ENCODE data around the gene C2. TPM values are rescaled to one million over a fixed set of nuclear protein-coding genes. Genes with fewer than 3 reads are reported as not detected.

The C2 gene
- total RNA-seq, 4 donors from 2014 or later, result 2.7 to 4.9 (median 3.6) TPM

DNA sequence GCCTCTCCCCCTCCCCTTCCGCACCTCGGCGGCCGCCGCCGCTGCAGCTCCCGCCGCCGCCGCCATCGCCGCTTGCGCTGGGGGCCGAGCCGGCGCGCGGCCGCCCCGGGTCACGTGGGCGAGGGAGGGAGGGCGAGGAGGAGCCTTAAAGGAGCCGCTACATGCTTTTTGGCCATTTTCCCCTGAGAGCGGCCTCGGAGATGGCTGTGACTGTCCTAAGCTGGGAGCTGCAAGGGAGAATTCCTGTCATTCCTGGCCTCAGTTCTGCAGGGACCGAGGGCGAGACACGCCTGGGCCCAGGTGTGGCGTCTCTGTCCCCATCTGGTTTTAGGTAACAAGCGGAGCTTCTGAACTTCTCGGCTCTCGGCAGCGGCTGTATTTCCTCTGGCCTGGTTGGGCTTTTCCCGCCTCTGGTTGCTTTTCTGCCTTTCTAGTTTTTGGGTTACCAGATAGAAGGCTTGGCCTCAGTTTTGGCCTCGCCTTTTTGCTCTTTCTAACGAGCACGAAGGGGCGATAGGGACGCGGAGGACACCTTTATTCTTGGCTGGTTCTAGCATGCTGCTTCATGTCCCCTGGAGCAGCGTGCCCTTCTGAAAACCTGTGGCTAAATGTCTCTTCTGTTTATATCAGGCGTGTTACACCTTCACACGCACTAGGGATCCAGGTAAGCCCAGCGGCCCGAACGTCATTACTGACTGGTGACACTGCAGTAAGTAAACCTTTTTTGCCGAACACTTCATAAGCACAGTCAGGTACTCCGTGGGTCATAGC, 29.7 kb upstream of the C2 start, which contains the start of gene EHMT2:
TSS of gene EHMT2 (minus strand) at position 87 of the 771 bp plus-strand sequence. CDS start at position 66, 21 bp downstream.
- peaks cover 0 to 22% of the 10 kb centered on the region in 2 donors for H3K36me3 ChIP-seq
- TF ChIP-seq, protein P1, sequence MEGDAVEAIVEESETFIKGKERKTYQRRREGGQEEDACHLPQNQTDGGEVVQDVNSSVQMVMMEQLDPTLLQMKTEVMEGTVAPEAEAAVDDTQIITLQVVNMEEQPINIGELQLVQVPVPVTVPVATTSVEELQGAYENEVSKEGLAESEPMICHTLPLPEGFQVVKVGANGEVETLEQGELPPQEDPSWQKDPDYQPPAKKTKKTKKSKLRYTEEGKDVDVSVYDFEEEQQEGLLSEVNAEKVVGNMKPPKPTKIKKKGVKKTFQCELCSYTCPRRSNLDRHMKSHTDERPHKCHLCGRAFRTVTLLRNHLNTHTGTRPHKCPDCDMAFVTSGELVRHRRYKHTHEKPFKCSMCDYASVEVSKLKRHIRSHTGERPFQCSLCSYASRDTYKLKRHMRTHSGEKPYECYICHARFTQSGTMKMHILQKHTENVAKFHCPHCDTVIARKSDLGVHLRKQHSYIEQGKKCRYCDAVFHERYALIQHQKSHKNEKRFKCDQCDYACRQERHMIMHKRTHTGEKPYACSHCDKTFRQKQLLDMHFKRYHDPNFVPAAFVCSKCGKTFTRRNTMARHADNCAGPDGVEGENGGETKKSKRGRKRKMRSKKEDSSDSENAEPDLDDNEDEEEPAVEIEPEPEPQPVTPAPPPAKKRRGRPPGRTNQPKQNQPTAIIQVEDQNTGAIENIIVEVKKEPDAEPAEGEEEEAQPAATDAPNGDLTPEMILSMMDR (IDR thresholded peaks at IDR 0.05 in 4 of 5, conservative IDR thresholded peaks at IDR 0.05 in 1 of 5), result peak in 4 of 5 experiments; percentile 9 to 40 (median 27)
- peak; percentile 84 to 86 for TF ChIP-seq POLR2A (IDR thresholded peaks at IDR 0.05)
- ATAC-seq (peak; percentile 76 to 82), DNase-seq (peak; percentile 78 to 81)
- in situ Hi-C loops (cut with MboI; ENCODE audit: low sequenced_read_pairs in 4 of 4), result loop anchor here in 1 of 4 donors (10.0 kb wide), 1 partner anchor 77 kb away; the partner anchor contains the start of gene DXO
- H3K27ac ChIP-seq, result peak within 1 kb of the TSS; percentile 88 to 95 (median 92)
- H3K4me1 ChIP-seq, result peaks cover 17 to 23% of the 10 kb centered on the region in 2 donors
- intact Hi-C loops (cut with DNase I; ENCODE audit: low total_unique reads), result loop anchor here (1.0 to 10.0 kb wide), 4 partner anchors 34 to 353 kb away; partner anchors contain the start of genes ABHD16A, ATP6V1G2, DDX39B and NFKBIL1
- H3K27me3 ChIP-seq, result no peaks in the 10 kb centered on the region
- peak within 1 kb of the TSS; percentile 85 to 95 (median 90) for H3K4me3 ChIP-seq
- no peaks in the 10 kb centered on the region for H3K9me3 ChIP-seq

DNA sequence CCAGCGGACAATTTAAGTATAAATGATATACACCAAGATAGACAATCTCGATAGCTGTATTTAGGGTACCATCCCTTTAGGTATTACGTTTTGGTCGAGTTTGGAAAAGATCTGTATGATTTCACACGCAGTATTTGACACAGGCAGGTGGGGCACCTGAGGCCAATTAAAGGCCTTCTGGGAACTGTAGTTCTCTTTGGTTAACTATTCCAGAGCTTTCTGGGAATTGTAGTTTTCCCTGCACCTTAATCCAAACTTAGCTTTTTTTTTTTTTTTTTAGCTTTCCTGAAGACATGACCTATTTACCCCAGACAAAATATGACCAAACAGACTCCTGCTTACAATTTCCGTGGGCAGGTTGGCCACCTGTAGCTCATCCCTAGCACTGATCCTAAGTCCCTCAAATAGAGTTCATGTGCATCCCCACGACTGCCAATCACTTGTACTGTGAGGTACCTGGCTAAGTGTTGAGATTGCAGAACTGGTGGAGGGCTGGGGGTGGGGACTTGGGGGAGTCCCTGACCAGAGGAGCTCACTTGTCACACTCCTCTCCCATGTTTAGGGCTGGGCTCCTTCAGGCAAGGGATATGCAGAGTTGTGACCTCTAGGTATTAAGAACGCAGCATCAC, 29.0 kb upstream of the C2 start:
- TF ChIP-seq POLR2A (IDR thresholded peaks at IDR 0.05), result peak; percentile 34 to 35
- TF ChIP-seq, protein P1 (IDR thresholded peaks at IDR 0.05 in 4 of 5, conservative IDR thresholded peaks at IDR 0.05 in 1 of 5), result no peak
- DNase-seq (peak in 1 of 2 donors; percentile 42), ATAC-seq (peak; percentile 57 to 62)
- H3K27ac ChIP-seq, result peak overlapping the region; percentile 88 to 95 (median 92)
- intact Hi-C loops (cut with DNase I; ENCODE audit: low total_unique reads), result loop anchor here (5.0 to 10.0 kb wide), 2 partner anchors 196 to 354 kb away; partner anchors contain the start of genes ABHD16A, ATP6V1G2, DDX39B and NFKBIL1
- H3K27me3 ChIP-seq, result no peaks in the 10 kb centered on the region
- H3K4me3 ChIP-seq, result peak overlapping the region; percentile 85 to 95 (median 90)
- peaks cover 20 to 25% of the 10 kb centered on the region in 2 donors for H3K4me1 ChIP-seq
- peaks cover 0 to 18% of the 10 kb centered on the region in 2 donors for H3K36me3 ChIP-seq
- no peaks in the 10 kb centered on the region for H3K9me3 ChIP-seq
- in situ Hi-C loops (cut with MboI; ENCODE audit: low sequenced_read_pairs in 4 of 4), result loop anchor here in 1 of 4 donors (10.0 kb wide), 1 partner anchor 76 kb away; the partner anchor contains the start of gene DXO

DNA sequence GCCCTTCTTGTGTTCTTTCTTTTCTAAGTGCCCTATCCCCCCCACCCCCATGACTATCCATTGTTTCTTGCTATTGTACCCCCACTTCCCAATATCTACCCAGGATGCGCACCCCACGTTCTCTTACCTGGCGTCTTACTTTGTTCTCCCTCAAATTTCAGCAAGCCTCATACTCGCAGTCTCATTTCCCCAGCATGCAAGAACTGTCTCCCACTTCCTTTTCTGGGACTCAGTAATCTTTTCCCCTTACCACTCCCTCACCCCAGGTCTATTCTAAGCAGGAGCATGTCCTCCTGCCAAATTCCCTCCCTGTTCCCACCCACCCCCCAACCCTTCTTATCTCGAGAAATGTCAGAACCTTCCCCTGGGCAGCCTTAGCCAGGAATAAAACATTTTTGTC, 28.3 kb upstream of the C2 start:
- Histone ChIP-seq H3K27me3 (no peaks in the 10 kb centered on the region), H3K4me1 (peaks cover 20 to 25% of the 10 kb centered on the region in 2 donors), H3K9me3 (no peaks in the 10 kb centered on the region), H3K4me3 (peak overlapping the region in 1 of 4 donors; percentile 87), H3K27ac (peak overlapping the region in 2 of 4 donors; percentile 90 to 95), H3K36me3 (peaks cover 0 to 17% of the 10 kb centered on the region in 2 donors)
- TF ChIP-seq, protein P1 (IDR thresholded peaks at IDR 0.05 in 4 of 5, conservative IDR thresholded peaks at IDR 0.05 in 1 of 5), result no peak
- TF ChIP-seq POLR2A (IDR thresholded peaks at IDR 0.05), result no peak
- no peak for ATAC-seq
- intact Hi-C loops (cut with DNase I; ENCODE audit: low total_unique reads), result loop anchor here (5.0 to 10.0 kb wide), 2 partner anchors 197 to 354 kb away; partner anchors contain the start of genes ABHD16A, ATP6V1G2, DDX39B and NFKBIL1
- in situ Hi-C loops (cut with MboI; ENCODE audit: low sequenced_read_pairs in 4 of 4), result loop anchor here in 1 of 4 donors (10.0 kb wide), 1 partner anchor 76 kb away; the partner anchor contains the start of gene DXO
- DNase-seq, result no peak

Measured in gastrocnemius medialis (tissue), 4 donors.